ENCODE data around the gene SPRR1B.
"Not testable (repeated sequence)": the region's sequence is repeated elsewhere in the genome, so short reads cannot be mapped to it uniquely, and the experiment has no call there.

The SPRR1B gene

GRCh38 chr1:153040950-153041631 lies 10.1 kb downstream of the SPRR1B start, which contains the start of gene SPRR2D:
TSS of gene SPRR2D (minus strand) at chr1:153041120. CDS start at chr1:153040346, 774 bp downstream.
- H3K4me3 ChIP-seq (replicated peaks; ENCODE audit: insufficient read depth, low read length): no peak within 1 kb of the TSS
- no peak within 1 kb of the TSS for H3K27ac ChIP-seq (replicated peaks)
- TF ChIP-seq, protein P1, sequence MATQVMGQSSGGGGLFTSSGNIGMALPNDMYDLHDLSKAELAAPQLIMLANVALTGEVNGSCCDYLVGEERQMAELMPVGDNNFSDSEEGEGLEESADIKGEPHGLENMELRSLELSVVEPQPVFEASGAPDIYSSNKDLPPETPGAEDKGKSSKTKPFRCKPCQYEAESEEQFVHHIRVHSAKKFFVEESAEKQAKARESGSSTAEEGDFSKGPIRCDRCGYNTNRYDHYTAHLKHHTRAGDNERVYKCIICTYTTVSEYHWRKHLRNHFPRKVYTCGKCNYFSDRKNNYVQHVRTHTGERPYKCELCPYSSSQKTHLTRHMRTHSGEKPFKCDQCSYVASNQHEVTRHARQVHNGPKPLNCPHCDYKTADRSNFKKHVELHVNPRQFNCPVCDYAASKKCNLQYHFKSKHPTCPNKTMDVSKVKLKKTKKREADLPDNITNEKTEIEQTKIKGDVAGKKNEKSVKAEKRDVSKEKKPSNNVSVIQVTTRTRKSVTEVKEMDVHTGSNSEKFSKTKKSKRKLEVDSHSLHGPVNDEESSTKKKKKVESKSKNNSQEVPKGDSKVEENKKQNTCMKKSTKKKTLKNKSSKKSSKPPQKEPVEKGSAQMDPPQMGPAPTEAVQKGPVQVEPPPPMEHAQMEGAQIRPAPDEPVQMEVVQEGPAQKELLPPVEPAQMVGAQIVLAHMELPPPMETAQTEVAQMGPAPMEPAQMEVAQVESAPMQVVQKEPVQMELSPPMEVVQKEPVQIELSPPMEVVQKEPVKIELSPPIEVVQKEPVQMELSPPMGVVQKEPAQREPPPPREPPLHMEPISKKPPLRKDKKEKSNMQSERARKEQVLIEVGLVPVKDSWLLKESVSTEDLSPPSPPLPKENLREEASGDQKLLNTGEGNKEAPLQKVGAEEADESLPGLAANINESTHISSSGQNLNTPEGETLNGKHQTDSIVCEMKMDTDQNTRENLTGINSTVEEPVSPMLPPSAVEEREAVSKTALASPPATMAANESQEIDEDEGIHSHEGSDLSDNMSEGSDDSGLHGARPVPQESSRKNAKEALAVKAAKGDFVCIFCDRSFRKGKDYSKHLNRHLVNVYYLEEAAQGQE (IDR thresholded peaks at IDR 0.05; ENCODE audit: insufficient replicate concordance, low read depth): no peak
- TF ChIP-seq GABPA (IDR thresholded peaks at IDR 0.05; ENCODE audit: low read depth) (no peak), SPI1 (IDR thresholded peaks at IDR 0.05; ENCODE audit: borderline replicate concordance, low read depth) (no peak), POLR2AphosphoS5 (IDR thresholded peaks at IDR 0.05; ENCODE audit: low read depth) (no peak)
- TF ChIP-seq, protein P2, sequence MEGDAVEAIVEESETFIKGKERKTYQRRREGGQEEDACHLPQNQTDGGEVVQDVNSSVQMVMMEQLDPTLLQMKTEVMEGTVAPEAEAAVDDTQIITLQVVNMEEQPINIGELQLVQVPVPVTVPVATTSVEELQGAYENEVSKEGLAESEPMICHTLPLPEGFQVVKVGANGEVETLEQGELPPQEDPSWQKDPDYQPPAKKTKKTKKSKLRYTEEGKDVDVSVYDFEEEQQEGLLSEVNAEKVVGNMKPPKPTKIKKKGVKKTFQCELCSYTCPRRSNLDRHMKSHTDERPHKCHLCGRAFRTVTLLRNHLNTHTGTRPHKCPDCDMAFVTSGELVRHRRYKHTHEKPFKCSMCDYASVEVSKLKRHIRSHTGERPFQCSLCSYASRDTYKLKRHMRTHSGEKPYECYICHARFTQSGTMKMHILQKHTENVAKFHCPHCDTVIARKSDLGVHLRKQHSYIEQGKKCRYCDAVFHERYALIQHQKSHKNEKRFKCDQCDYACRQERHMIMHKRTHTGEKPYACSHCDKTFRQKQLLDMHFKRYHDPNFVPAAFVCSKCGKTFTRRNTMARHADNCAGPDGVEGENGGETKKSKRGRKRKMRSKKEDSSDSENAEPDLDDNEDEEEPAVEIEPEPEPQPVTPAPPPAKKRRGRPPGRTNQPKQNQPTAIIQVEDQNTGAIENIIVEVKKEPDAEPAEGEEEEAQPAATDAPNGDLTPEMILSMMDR (IDR thresholded peaks at IDR 0.05; ENCODE audit: insufficient read depth, low read length): no peak
- no peak for DNase-seq (ENCODE audit: low read depth in 1 of 2, low spot score in 1 of 2)
- H3K27me3 ChIP-seq (ENCODE audit: insufficient read depth, poor library complexity, severe bottlenecking): peaks cover 3% of the 10 kb centered on the region

DNA sequence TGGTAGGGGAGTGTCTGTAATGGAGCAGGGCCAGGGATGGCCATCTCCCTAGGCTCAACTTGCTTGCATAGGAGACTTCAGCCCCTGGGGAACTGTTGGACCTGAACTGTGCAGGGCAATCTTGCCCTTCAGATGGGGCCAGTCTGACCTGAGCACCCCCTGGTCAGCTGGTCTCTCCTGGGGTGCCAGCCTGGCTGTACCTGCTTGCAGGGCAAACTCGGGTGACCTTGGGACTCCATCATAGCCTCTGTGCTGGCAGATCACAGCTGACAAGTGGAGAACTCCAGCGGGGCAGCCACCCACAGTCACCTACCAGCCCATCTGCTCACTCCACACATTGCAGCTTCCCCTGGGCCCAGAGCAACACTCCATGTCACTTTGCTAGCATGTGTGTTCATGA lies 18.2 kb downstream of the SPRR1B start:
- Histone ChIP-seq H3K27ac (replicated peaks) (no peak overlapping the region), H3K4me3 (replicated peaks; ENCODE audit: insufficient read depth, low read length) (no peak overlapping the region), H3K27me3 (ENCODE audit: insufficient read depth, poor library complexity, severe bottlenecking) (no peaks in the 10 kb centered on the region)
- DNase-seq (ENCODE audit: low read depth in 1 of 2, low spot score in 1 of 2): no peak
- no peak for TF ChIP-seq SPI1 (IDR thresholded peaks at IDR 0.05; ENCODE audit: borderline replicate concordance, low read depth)
- TF ChIP-seq, protein P1 (IDR thresholded peaks at IDR 0.05; ENCODE audit: insufficient replicate concordance, low read depth): no peak
- no peak for TF ChIP-seq POLR2AphosphoS5 (IDR thresholded peaks at IDR 0.05; ENCODE audit: low read depth)
- TF ChIP-seq GABPA (IDR thresholded peaks at IDR 0.05; ENCODE audit: low read depth): no peak
- TF ChIP-seq, protein P2 (IDR thresholded peaks at IDR 0.05; ENCODE audit: insufficient read depth, low read length): no peak

GRCh38 chr1:153056111-153056510 lies 25.1 kb downstream of the SPRR1B start:
- DNase-seq (ENCODE audit: low read depth in 1 of 2, low spot score in 1 of 2); H3K27ac ChIP-seq (replicated peaks); H3K4me3 ChIP-seq (replicated peaks; ENCODE audit: insufficient read depth, low read length): not testable (repeated sequence)
- peaks cover 13% of the 10 kb centered on the region for H3K27me3 ChIP-seq (ENCODE audit: insufficient read depth, poor library complexity, severe bottlenecking)

- no peak for TF ChIP-seq GABPA (IDR thresholded peaks at IDR 0.05; ENCODE audit: low read depth)
- TF ChIP-seq, protein P2 (IDR thresholded peaks at IDR 0.05; ENCODE audit: insufficient read depth, low read length): no peak
- TF ChIP-seq SPI1 (IDR thresholded peaks at IDR 0.05; ENCODE audit: borderline replicate concordance, low read depth): no peak
- TF ChIP-seq POLR2AphosphoS5 (IDR thresholded peaks at IDR 0.05; ENCODE audit: low read depth): no peak
- TF ChIP-seq, protein P1 (IDR thresholded peaks at IDR 0.05; ENCODE audit: insufficient replicate concordance, low read depth): no peak
- DNase-seq (ENCODE audit: low read depth in 1 of 2, low spot score in 1 of 2): no peak
- Histone ChIP-seq H3K27ac (replicated peaks) (no peak within 1 kb of the TSS), H3K27me3 (ENCODE audit: insufficient read depth, poor library complexity, severe bottlenecking) (peaks cover 13% of the 10 kb centered on the region), H3K4me3 (replicated peaks; ENCODE audit: insufficient read depth, low read length) (no peak within 1 kb of the TSS)
Measured at GRCh38 chr1:153057375-153057774, 26.4 kb downstream of the SPRR1B start, which contains the start of gene SPRR2A. TSS of gene SPRR2A (minus strand) at chr1:153057512. CDS start at chr1:153056735, 777 bp downstream.
